ENCODE results near the gene SLC1A7.

SLC1A7 gene

DNA sequence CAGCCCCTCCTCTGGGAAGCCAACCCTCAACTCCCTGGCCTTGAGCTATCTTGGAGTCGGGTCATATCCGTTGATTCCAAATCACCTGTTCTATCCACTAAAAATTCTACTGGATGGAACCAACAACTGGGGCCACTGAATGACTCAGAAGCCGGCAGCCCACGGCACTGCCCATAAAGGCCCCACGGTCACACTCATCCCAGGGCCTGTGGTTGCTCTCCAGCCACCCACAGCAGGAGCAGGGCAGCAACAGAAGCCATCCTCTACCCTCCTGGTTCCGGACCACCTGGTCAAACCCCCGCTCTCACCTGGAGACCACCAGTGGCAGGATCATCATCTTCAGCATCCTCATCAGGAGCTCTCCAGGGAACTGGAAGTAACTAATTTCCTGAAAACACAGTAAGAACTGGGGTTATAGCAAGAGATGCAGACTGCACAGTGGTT, 8.4 kb downstream of the SLC1A7 start:
- no peak for DNase-seq (ENCODE audit: low read depth in 2 of 2)

DNA sequence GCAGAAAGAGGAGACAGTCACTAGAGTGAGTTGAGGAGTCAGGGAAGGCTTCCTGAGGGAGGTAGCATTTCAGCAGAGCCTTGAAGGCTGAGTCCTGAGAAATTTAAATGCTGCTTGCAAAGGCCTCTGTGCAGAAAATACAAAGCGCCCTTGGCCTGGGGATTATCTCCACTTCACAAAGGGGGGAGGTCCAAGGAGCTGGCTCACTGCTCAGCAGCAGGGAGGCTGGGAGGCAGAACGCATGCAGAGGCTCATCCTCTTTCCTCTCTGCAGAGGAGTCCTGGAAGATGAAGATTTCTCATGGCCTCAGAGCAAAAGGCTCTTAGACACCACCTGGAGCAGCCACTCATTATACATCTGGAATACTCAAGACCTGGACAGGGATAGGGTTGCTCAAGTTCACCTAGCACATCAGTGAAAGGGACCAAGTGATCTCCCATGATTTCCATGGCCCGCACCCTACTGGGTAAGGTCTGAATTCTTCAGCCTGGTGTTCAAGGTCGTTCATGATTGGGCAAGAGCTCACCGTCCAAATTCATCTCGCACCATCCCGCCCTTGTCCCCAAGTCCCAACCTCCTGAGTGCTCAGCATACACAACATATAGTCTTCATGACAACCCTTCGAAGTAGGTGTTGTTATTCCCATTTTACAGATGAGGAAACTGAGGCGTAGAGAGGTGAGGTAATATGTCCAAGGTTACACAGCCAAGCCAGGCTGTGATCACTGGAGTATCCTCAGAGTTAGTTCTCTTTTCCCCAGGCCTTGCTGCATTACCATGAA, 9.0 kb downstream of the SLC1A7 start:
- no peak for DNase-seq (ENCODE audit: low read depth in 2 of 2)

DNA sequence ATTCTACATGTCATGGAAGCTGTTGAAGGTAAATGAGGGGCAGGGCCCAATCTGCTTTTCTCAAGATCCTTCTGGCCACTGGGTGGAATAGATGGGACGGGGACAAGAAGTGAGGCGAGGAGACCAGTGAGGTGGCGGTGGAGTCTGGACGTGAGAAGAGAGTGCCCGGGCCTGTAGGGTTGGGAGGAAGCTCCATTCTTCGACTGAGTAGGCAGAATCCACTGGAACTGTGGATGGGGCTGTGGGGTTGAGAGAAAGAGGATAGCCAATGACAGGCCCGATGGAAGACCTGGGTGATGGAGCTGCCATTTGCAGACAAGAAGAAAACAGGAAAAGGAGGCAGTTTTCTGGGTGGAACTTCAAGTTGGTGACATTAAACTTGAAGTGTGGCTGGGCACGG, 10.3 kb downstream of the SLC1A7 start:
- no peak for DNase-seq (ENCODE audit: low read depth in 2 of 2)

DNA sequence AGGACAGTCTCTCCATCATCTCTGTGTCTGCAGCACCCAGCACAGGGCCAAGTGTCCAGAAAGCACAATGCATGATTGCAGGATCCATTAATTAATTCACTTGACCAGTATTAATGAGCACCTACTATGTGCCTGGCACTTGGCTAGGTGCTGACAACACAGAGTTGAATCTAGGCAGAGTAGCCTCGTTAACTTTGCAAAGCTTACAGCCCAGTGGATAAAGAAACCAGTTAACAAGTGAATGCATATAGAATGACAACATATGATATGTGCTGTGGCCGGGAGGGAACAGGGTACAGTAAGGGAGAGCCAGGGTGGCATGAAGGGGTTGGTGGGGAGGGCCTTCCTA, 10.9 kb downstream of the SLC1A7 start:
- no peak for DNase-seq (ENCODE audit: low read depth in 2 of 2)

DNA sequence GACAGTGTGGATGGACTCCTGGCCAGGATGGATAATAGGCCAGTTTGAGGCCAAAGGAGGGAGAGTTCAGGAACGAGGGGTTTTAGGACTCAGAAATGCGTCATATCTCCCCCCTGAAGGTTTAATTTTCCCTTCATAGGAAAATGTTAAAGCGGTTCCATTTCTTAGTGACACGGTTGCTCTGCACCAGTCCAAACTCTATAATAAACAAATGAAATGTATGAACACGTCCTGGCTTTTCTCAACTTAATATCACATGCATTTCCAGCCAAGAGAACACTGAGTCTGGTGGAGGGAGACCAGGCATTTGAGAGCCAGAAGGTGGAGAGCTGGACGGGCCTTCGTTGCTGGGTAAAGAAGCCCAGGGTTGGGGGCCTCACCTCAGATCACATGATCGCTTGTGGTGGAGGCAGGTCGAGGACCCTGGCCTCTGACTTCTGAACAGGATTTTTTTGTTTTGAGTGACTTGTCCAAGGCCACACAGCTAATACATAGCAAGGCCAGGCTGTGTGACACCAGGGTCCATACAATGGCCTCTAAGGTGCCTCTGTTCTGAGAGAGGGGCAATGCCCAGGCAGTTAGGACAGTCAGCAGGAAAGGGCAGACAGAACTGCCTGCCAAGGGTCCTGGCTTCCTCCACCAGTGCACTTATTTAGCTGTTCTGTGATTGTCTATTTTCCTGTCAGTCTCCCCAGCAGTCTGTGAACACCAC, 11.4 kb downstream of the SLC1A7 start:
- DNase-seq (ENCODE audit: low read depth in 2 of 2), result no peak

DNA sequence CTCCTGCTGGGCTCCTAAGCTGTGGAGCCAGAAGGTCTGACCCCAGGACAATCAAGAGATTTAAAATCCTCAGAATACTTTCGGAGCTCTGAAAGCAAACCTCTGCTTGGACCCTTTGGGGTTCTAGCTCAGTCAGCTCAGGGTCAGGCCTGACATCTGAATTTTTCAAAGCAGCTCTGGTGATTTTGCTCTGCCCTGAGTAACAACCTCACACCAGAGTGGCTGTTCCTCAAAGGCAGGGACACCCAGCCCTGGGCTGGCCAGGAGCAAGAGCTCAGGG, 11.9 kb downstream of the SLC1A7 start:
- DNase-seq (ENCODE audit: low read depth in 2 of 2), result no peak

DNA sequence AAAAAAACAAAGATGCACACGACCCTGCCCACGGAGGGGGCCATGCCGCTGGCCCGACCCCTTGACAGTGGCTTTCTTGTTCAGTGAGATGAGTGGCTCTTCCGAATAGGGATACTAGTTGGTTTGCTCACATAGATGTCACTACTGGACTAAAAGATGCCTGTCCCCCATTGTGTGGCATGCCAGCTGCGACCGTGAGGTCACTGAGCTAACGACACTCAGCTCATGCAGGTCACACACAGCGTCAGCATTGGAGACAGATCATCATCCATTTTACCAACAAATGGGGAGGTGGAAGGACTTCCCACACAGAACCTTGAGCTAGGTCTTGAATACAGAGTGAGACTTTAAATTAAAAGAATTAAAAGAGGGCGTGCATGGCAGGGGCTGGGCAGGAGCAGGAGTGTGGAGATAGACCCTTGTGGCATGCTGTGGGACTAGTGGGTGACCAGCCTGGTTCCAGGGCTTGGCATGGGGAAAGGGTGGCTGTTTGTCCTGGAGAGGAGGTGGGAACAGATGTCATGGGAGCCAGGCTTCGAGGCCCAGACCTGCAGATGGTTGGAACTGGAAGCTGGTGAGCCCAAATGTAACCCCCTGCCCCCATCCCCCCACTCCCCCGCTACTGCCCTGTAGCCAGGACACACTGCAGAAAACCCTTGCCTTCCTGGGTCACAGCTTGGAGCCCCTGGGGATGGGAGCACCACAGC, 12.4 kb downstream of the SLC1A7 start:
- DNase-seq (ENCODE audit: low read depth in 2 of 2), result no peak

DNA sequence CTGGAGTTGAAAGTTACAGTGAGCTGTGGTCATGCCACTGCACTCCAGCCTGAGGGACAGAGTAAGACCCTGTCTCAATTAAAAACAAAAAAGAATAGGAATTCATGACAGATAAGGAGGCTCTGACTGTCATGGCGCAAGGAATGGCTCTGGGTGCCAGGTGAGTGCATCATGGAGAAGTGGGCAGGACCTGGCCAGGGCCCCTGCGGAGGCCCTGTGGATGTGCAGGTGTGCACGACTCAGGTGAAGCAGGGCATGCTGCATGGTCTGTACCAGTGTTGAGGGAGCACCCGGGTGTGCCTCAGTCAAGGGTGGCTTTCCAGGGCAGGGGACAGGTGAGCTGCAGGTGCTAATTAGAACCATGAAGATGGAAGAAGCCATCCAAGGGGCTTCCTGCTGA, 14.0 kb downstream of the SLC1A7 start:
- no peak for DNase-seq (ENCODE audit: low read depth in 2 of 2)

DNA sequence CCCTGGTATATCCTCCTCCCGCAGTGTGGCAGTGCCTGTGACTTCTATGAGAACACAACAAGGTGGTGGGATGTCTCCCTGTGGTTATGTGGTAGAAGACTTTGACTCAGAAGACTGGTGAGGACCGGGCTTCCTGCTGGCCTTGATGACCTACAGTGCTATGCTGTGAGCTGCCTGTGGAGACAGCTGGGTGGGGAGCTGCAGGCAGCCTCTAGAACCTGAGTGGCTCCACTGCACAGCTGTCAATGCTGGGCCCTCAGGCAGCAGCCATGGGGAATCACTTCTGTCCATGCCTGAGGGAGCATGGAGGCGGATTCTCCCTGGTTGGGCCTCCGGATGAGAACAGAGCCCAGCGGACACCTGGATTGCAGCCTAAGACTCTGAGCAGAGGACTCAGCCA, 14.9 kb downstream of the SLC1A7 start:
- DNase-seq (ENCODE audit: low read depth in 2 of 2), result peak in 1 of 2 donors; percentile 9

DNA sequence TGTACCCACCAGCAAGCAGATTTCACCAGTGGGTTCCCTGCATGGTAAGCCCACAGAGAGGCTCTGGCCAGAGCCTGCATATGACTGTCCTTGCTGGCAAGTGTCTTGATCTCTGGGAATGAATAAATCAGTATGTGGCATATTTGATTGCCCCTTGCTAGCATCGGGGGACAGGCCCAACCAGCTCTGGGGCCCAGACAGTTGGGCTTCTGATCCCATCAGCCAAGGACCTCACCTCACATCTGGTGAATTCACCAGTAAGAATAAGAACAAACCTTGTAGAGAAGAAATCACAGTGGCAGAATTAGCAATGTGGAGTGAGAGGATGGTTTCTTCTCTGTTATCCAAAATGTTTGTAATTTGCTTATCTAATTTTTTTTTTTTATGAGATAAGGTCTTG, 15.9 kb downstream of the SLC1A7 start:
- no peak for DNase-seq (ENCODE audit: low read depth in 2 of 2)

DNA sequence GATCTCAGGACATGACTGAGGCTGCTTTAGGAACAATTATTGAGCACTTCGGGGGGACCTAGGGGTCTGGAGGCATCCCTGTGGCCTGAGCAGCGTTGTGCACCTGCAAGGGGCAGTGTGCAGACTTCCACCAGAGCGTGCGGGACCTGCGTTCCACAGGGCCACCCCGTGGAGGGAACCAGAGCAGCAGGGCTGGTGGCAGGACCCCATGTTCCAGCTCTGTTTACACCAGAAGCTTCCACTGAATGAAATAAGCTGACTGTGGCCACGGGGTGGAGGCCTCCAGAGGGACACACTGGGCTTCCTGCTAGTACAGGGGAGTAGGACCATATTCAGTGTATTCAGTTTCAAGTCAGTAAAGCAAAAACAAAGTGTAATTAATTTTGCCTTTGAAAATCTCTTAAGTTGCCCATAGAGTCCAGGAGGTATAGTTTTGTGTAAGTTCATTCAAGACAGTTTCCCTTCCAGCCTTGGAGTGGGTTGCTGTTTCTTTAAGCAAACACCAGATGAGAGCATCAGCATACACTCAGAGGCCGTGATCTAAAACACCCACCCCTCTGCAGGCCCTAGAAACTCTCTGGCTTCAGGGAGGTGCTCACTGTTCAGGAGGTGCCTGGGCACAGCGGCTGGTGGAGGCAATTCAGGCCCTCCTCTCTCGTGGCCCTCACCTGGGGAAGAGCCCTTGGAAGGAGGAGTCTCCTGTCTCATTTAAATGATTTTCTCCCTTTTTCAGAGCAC, 16.6 kb downstream of the SLC1A7 start:
- no peak for DNase-seq (ENCODE audit: low read depth in 2 of 2)

DNA sequence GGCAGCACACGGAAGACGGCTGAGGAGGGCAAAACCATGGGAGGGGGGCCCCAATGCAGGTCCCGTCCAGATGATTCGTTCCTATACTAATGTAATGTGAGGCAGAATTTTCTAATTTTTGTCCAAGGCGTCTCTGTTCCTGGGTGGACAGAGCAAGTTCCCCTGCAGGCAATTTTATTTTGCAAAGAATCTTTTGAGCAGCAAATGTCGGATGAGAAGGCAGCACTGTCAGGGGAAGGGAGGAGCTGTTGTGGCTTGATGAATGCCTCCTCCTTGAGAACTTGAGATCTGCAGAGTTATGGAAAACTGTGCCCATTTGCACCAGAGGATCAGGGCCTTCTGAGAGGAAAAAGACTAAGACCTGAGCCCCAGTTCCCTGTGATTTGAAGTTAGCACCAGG, 17.3 kb downstream of the SLC1A7 start:
- DNase-seq (ENCODE audit: low read depth in 2 of 2), result no peak

DNA sequence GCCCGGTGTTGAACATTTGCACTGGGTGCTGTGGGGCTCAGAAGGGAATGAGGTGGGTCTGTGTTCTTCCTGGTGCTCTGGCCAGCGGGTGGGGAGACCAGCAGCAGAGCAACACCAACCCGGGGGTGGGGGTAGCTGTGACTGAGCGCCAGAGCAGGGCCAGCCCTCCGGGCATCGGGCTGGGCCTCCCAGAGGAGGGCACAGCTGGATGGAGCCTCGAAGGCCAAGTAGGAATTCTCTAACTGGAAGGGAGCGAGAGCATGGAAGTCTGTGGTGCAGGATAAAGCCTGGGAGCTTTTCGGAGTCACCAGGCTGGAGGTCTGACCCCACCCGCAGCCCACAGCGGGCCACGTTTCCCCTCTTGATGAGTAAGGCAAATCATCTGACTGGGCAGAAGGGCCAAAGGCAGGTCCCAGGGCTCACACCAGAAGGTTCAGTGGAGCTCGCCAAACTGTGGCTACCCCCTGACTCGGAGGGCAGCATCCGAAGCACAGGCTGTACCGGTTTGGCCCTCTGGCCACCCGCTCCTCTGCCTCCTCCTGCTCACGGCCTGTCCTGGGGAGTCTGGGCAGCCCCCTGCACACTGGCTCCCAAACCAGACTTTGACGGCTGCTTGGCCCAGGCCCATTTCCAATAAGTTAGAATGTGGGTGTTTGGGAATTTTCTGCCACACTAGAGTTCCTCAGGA, 18.8 kb downstream of the SLC1A7 start:
- no peak for DNase-seq (ENCODE audit: low read depth in 2 of 2)

DNA sequence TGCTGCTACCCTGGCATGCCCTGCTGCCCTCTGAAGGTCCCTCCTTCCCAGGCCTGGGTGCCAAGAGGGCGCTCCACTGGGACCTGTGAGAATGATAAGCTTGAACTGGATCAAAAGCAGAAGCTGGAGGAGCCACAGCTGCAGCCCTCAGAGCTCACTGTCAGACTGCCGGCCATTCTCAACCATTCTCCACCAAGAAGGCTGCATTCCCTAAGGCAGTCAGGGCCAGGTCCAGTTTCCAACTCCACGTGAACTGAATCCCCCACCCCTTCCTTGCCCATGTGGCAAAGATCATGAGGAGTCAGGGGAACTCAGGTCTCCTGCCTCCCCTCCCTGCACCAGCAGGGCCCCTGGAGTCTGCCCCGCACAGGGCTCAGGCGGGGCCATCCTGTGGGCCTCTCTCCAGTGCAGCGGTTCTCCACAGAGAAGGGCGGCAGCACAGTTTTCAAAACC, 19.5 kb downstream of the SLC1A7 start:
- no peak for DNase-seq (ENCODE audit: low read depth in 2 of 2)

DNA sequence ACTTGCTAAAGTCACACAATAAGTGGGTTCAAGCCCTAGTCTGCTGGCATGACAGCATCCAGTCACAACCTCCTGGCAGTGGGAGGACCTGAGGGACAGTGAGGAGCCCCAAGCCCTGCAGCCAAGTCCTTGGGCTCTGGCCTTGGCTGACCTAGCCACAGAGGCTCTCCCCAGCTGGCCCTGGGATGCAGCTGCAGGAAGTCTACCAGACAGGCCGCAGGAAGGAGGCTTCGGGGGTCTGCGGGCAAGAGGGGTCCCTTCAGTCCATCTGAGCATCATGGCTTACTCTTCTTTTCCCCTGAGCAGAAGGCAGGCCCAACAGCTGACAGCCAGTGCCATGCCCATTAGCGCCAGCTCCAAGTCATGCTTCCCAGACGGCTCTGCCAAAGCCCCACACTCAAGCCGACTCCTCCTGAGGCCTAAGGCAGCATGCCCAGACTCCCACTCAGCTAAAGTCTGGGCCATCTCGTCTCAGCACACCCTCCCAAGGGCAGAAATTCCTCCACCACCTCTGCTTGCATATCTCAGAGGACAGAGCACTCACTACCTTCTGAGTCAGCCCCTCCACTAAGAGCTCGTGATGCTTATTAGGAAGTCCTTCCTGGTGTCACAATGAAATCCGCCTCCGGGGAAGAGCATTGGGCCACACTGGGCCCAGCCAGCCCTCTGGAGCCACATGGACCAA, 20.1 kb downstream of the SLC1A7 start:
- DNase-seq (ENCODE audit: low read depth in 2 of 2), result no peak

DNA sequence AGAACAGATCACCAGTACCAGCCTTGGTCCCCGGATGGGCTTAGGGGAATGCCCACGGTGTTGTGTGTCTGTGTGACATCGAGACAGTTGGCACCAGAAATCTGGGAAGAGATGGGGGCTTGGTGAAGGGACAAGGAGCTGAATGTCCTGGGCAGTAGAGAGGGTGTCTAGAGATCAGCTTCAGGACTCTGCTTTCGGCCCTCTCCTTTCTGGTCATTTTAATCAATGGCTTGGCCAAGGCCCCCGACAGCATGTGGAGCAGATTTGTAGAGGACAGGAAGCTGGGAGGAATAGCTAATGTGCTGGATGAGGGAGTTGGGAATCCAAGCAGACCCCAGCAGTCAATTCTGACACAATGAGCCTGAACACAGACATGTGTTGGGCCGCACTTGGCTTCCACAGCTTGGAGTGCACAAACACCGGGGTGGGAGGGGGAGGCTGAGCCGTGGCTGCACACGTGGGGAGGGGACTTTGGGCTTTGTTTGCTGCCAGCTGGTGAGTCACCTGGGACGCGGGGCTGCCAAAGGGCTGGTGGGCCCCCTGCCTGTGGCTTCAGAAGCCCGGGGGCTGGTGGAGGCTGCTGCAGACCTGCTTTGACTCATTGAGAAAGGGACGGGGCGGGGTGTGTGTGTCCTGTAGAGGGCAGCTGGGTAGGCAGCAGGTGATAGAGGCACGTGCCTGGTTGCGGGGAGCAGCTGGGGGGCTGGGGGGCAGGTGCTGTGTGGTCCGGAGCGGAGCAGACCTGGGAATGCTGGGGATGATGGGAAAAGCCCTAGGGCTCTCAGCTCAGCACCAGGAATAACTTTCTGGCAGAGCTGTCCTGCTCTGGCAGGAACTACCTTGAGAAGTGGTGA, 20.9 kb downstream of the SLC1A7 start:
- DNase-seq (ENCODE audit: low read depth in 2 of 2), result no peak

DNA sequence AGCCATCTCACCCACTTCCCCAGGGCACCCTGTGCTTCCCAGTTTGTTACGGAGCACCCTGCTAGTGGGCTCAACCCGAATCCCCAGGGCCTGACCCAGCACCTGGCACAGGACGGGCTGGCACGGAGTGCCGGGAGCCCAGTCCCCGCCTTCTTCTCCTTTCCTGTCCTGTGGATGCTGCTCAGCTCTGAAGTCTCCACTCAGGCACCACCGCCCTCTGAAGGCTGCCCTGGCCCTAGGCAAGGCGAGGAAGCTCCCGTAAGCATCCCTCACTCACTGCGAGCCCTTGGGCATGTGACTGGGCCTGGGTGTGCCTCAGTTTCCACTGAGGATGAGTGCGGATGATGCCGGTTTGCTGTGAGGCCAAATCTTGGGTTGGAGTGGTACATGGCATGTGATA, 21.8 kb downstream of the SLC1A7 start:
- DNase-seq (ENCODE audit: low read depth in 2 of 2), result no peak

DNA sequence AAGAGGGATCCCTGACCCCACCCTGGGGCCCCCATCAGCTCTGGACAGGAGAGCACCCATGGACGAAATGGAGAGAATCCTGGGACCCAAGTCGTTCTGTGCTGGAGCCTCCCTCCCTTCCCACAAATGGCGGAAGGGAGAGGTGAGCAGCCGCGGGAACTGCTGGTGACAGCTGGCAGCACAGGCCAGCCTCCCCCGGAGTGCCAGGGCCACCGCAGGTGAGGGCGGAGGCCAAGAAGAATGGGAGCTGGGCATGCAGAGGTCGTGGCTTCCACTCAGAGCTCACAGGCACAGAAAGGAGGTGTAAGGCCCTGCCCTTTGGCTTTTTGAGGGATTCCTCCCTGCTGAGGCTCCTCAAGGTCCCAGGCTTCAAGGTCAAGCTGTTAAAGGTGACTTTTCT, 24.6 kb downstream of the SLC1A7 start:
- DNase-seq (ENCODE audit: low read depth in 2 of 2), result no peak

DNA sequence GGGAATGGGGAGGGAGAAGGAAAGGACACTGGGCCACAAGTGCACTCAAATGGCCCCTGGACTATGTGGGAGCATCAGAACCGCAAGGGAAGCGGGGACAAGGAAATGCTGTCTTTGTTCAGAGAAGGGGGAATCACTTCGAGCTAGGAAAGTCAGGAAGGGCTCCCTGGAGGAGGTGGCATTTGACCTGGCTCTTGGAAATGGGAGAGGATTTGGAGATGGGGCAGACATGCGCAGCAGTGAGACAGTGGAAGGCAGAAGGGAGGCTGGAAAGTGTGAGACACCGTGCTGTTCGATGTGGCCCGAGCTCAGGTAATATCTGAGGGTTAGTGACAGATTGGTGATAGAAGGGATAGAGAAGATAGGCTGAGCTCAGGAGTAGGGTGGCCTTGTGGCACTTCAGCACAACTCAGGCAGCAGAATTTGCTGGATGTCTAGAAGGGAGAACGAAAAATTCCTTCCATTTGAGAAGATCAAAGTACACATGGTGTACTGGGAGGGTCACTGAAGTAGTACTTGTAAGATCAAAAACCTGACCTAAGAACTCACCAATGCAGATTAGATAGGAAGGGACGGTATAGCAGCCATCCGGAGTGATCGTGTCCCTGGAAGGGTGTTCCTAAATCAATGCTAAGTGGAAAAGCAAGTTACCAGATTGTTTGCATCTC, 25.4 kb downstream of the SLC1A7 start:
- no peak for DNase-seq (ENCODE audit: low read depth in 2 of 2)

All from stimulated activated CD8-positive, alpha-beta memory T cell treated with anti-CD3 and anti-CD28 coated beads, Interleukin-15, amount 100 ng/mL, for 4 hours (primary cell).